MM.1S (cell line): ENCODE results near the gene CRYGA.

Experiments
- EZH2 ChIP-seq: fragments of 300-600 bp; sonication (generic); optimal IDR thresholded peaks from 2 replicates; pipeline ENCODE3; 2017; ENCODE audit warnings: low read depth, mild to moderate bottlenecking, antibody characterized with exemption, low read length, mixed read lengths
- EZH2phosphoT487 ChIP-seq: fragments of 300-600 bp; sonication (generic); IDR thresholded peaks from 2 replicates; pipeline ENCODE4 v1.6.1; 2018; ENCODE audit warnings: antibody characterized with exemption, low read length
- TF ChIP-seq, protein P1 (sequence below): fragments of 300-600 bp; sonication (generic); IDR thresholded peaks from 2 replicates; pipeline ENCODE4 v1.5.1; 2016; ENCODE audit warnings: antibody characterized with exemption, low read length, mixed read lengths

DNA sequence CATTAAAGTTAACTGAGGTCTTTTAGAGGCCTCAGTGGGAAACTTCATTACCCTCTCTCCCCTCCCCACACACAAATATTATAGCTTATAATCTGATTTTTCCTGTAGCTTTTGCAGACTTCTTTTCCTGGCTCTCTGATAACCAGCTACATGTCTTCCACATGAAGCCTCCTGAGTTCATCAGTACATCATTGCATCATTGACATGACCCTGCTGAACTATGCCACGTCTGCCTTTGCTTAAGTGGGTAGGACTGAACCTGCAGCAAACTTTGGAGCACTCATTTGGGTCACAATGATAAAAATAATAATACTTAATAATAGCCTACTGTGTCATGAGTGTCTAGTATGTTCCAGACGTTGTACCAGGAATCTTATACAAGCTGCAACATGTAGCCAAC, 7.0 kb downstream of the CRYGA start:
- TF ChIP-seq, protein P1, sequence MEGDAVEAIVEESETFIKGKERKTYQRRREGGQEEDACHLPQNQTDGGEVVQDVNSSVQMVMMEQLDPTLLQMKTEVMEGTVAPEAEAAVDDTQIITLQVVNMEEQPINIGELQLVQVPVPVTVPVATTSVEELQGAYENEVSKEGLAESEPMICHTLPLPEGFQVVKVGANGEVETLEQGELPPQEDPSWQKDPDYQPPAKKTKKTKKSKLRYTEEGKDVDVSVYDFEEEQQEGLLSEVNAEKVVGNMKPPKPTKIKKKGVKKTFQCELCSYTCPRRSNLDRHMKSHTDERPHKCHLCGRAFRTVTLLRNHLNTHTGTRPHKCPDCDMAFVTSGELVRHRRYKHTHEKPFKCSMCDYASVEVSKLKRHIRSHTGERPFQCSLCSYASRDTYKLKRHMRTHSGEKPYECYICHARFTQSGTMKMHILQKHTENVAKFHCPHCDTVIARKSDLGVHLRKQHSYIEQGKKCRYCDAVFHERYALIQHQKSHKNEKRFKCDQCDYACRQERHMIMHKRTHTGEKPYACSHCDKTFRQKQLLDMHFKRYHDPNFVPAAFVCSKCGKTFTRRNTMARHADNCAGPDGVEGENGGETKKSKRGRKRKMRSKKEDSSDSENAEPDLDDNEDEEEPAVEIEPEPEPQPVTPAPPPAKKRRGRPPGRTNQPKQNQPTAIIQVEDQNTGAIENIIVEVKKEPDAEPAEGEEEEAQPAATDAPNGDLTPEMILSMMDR: no peak
- TF ChIP-seq EZH2 (no peak), EZH2phosphoT487 (no peak)
